K562 (cell line): ENCODE results near the gene RAB12. TPM values are rescaled to one million over a fixed set of nuclear protein-coding genes. Genes with fewer than 3 reads are reported as not detected.

Experiments used
- EZH2 ChIP-seq: IDR thresholded peaks from 2 replicates; pipeline ENCODE4 v1.6.1; 2012; ENCODE audit warnings: low read depth, mild to moderate bottlenecking, inconsistent platforms, low read length, borderline replicate concordance
- FOXP1 ChIP-seq: sonication (generic); formaldehyde crosslinking; IDR thresholded peaks from 2 replicates; pipeline ENCODE4 v1.8.0; 2022; ENCODE audit warnings: mild to moderate bottlenecking, missing genetic modification reagents
- HEY1 ChIP-seq: fragments of 250-450 bp; sonication (Bioruptor Pico); IDR thresholded peaks from 2 replicates; pipeline ENCODE4 v1.5.0; 2020; ENCODE audit warnings: mild to moderate bottlenecking, moderate library complexity, borderline replicate concordance
- HIVEP1 ChIP-seq: fragments of 250-450 bp; sonication (Bioruptor Pico); IDR thresholded peaks from 2 replicates; pipeline ENCODE4 v1.4.0; 2020; ENCODE audit warnings: mild to moderate bottlenecking
- HNRNPK ChIP-seq: fragments of 200-400 bp; formaldehyde crosslinking; IDR thresholded peaks from one replicate; pipeline ENCODE4 v1.6.1; 2018; ENCODE audit warnings: mild to moderate bottlenecking, low read depth, low read length; ENCODE audit not compliant: poor library complexity, severe bottlenecking
- KAT7 ChIP-seq: sonication (generic); formaldehyde crosslinking; IDR thresholded peaks from 2 replicates; pipeline ENCODE4 v1.8.0; 2022; ENCODE audit warnings: missing genetic modification reagents, mild to moderate bottlenecking, borderline replicate concordance
- KDM5B ChIP-seq: fragments of 200-600 bp; sonication (generic); IDR thresholded peaks from 2 replicates; pipeline ENCODE4 v1.6.1; 2012; ENCODE audit warnings: low read depth, mild to moderate bottlenecking, moderate library complexity, low read length, control low read depth, inconsistent platforms; ENCODE audit not compliant: insufficient replicate concordance
- MTF1 ChIP-seq: fragments of 250-450 bp; sonication (Bioruptor Pico); IDR thresholded peaks from 2 replicates; pipeline ENCODE4 v1.9.0; 2021; ENCODE audit warnings: moderate library complexity, mild to moderate bottlenecking, inconsistent platforms, borderline replicate concordance
- NRF1 ChIP-seq, 2 experiments: fragments of 450-650 bp; IDR thresholded peaks in 1 of 2; conservative IDR thresholded peaks in 1 of 2; 2 replicates each; pipeline ENCODE4 v1.6.1; 2014; ENCODE audit warnings: mild to moderate bottlenecking in 2 of 2
- PHF21A ChIP-seq: fragments of 450-650 bp; IDR thresholded peaks from 2 replicates; pipeline ENCODE4 v1.6.1; 2017; ENCODE audit warnings: low read depth, borderline replicate concordance
- POLR2G ChIP-seq: fragments of 200-400 bp; formaldehyde crosslinking; IDR thresholded peaks from 2 replicates; pipeline ENCODE4 v1.6.1; 2017; ENCODE audit warnings: low read depth, mild to moderate bottlenecking, antibody characterized with exemption, low read length, moderate library complexity
- RB1 ChIP-seq: fragments of 450-650 bp; IDR thresholded peaks from 2 replicates; pipeline ENCODE4 v1.6.1; 2017; ENCODE audit warnings: low read depth, mild to moderate bottlenecking
- RBM14 ChIP-seq: fragments of 200-400 bp; formaldehyde crosslinking; IDR thresholded peaks from 2 replicates; pipeline ENCODE4 v1.6.1; 2018; ENCODE audit warnings: low read depth, mild to moderate bottlenecking, low read length, moderate library complexity, borderline replicate concordance; ENCODE audit not compliant: insufficient read depth
- RFX1 ChIP-seq: fragments of 450-650 bp; IDR thresholded peaks from 2 replicates; pipeline ENCODE4 v1.6.1; 2016; ENCODE audit warnings: mild to moderate bottlenecking, moderate library complexity
- TGIF2 ChIP-seq: sonication (generic); formaldehyde crosslinking; IDR thresholded peaks from 2 replicates; pipeline ENCODE4 v1.8.1; 2022; ENCODE audit warnings: mild to moderate bottlenecking, missing genetic modification reagents, moderate library complexity
- ZNF140 ChIP-seq: fragments of 250-450 bp; sonication (Bioruptor Pico); IDR thresholded peaks from 2 replicates; pipeline ENCODE4 v1.8.0; 2021; ENCODE audit warnings: moderate library complexity, mild to moderate bottlenecking, inconsistent platforms
- ZNF197 ChIP-seq: fragments of 200-800 bp; sonication (Bioruptor generic); IDR thresholded peaks from 2 replicates; pipeline ENCODE4 v1.6.1; 2016; ENCODE audit warnings: low read depth, missing genetic modification characterization, missing compliant biosample characterization
- ZNF239 ChIP-seq: fragments of 250-450 bp; sonication (Bioruptor Pico); IDR thresholded peaks from 2 replicates; pipeline ENCODE4 v1.4.0; 2020; ENCODE audit warnings: mild to moderate bottlenecking
- ZSCAN29 ChIP-seq: fragments of 450-650 bp; IDR thresholded peaks from 2 replicates; pipeline ENCODE4 v1.6.1; 2017
- polyA plus RNA-seq, 8 experiments: library from polyadenylated mRNA; depleted of rRNA in 4 of 8; stranded (reverse) in 5 of 8; unstranded in 3 of 8; fragments of >200 nt; fragmentation: Nextera tagmentation in 2 of 8; fragmentation: Illumina TruSeq in 1 of 8; extraction: Ambion mirVana in 2 of 8; extraction: Trizol in 1 of 8; gene quantifications; 2 replicates each; pipeline versions ENCODE4 v1.2.1 to v1.2.3, GENCODE V29; 2011 to 2014; ENCODE audit warnings: inconsistent platforms in 1 of 8, missing spikeins in 1 of 8
- total RNA-seq, 7 experiments: library from RNA; depleted of rRNA in 6 of 7; stranded (reverse); fragments of >200 nt in 6 of 7; fragmentation: Illumina TruSeq in 2 of 7; extraction: Trizol in 2 of 7; gene quantifications; 2 replicates each; pipeline versions ENCODE4 v1.2.1 to v1.2.3, GENCODE V29; 2011 to 2021; ENCODE audit warnings: low replicate concordance in 1 of 7
- TF ChIP-seq, protein P1 (sequence below): fragments of 250-450 bp; sonication (Bioruptor Pico); IDR thresholded peaks from 2 replicates; pipeline ENCODE4 v1.8.0; 2022; ENCODE audit warnings: moderate library complexity, mild to moderate bottlenecking, inconsistent platforms
- TF ChIP-seq, protein P2 (sequence below): sonication (generic); formaldehyde crosslinking; IDR thresholded peaks from 2 replicates; pipeline ENCODE4 v1.8.1; 2022; ENCODE audit warnings: missing genetic modification reagents
- TF ChIP-seq, protein P3 (sequence below): fragments of 450-650 bp; IDR thresholded peaks from 2 replicates; pipeline ENCODE4 v1.6.1; 2018; ENCODE audit warnings: mild to moderate bottlenecking, low read depth; ENCODE audit not compliant: partially characterized antibody

RAB12 gene
- total and polyA plus RNA-seq, 9 of the 15 experiments (the other 6 are each of a cell fraction or from before 2014, with no cell fraction given) = 0.48 to 21.6 (median 18.8) TPM

DNA sequence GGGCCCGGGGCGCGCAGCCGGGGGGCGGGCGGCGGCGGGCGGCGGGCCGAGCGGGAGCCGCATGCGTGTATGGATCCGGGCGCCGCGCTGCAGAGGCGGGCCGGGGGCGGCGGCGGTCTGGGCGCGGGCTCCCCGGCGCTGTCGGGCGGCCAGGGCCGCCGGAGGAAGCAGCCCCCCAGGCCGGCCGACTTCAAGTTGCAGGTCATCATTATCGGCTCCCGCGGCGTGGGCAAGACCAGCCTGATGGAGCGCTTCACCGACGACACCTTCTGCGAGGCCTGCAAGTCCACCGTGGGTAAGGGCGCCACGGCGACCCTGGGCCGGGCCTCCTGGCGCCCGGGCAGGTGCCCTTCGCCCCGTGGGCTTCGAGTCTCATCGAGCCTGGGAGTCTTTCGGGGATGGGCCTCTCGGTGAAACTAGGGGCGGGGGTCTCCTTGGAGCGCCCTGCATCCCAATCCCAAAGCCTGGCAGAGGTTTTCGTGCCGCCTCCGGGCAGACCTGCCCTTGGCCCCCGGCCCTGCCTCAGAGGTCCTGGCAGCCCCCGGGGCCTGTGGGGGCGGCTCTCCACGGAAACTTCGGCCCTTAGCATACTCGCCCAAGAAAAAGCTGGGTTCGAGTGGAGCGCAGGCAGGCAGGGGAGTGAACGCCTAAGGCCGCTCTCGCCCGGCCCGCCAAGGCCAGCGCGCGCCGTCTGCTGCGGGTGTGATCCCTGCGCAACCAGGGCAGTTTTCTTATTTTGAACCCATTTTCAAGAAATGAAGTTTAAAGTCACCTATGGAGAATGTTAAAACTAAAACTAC is 622 bp downstream of the RAB12 start (continued):
- no peak for TF ChIP-seq PHF21A
- peak; percentile 48; the same call in 1 of the 2 replicates for TF ChIP-seq KAT7
- TF ChIP-seq, protein P1, sequence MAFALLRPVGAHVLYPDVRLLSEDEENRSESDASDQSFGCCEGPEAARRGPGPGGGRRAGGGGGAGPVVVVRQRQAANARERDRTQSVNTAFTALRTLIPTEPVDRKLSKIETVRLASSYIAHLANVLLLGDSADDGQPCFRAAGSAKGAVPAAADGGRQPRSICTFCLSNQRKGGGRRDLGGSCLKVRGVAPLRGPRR = no peak
- TF ChIP-seq POLR2G = 0 out of 2 replicates have a peak, but pooled peaks have one; percentile 10
- TF ChIP-seq TGIF2 (CRISPR knock-in tag) = 0 out of 2 replicates have a peak, but pooled peaks have one; percentile 38
- TF ChIP-seq FOXP1 (CRISPR knock-in tag) = no peak
- TF ChIP-seq ZNF140 = no peak
- no peak for TF ChIP-seq EZH2
- TF ChIP-seq KDM5B = peak; percentile 63
- peak; percentile 17; the same call in 1 of the 2 replicates for TF ChIP-seq RB1
- TF ChIP-seq ZNF239 (CRISPR knock-in tag) = no peak
- TF ChIP-seq ZSCAN29 = no peak
- TF ChIP-seq, protein P2, sequence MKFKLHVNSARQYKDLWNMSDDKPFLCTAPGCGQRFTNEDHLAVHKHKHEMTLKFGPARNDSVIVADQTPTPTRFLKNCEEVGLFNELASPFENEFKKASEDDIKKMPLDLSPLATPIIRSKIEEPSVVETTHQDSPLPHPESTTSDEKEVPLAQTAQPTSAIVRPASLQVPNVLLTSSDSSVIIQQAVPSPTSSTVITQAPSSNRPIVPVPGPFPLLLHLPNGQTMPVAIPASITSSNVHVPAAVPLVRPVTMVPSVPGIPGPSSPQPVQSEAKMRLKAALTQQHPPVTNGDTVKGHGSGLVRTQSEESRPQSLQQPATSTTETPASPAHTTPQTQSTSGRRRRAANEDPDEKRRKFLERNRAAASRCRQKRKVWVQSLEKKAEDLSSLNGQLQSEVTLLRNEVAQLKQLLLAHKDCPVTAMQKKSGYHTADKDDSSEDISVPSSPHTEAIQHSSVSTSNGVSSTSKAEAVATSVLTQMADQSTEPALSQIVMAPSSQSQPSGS = no peak
- 0 out of 2 replicates have a peak, but pooled peaks have one; percentile 4 for TF ChIP-seq ZNF197 (CRISPR knock-in tag)
- TF ChIP-seq RBM14 = 0 out of 2 replicates have a peak, but pooled peaks have one; percentile 75
- TF ChIP-seq NRF1 (conservative IDR thresholded peaks at IDR 0.05 in 1 of 2, IDR thresholded peaks at IDR 0.05 in 1 of 2) = peak; percentile 82 to 84
- TF ChIP-seq, protein P3, sequence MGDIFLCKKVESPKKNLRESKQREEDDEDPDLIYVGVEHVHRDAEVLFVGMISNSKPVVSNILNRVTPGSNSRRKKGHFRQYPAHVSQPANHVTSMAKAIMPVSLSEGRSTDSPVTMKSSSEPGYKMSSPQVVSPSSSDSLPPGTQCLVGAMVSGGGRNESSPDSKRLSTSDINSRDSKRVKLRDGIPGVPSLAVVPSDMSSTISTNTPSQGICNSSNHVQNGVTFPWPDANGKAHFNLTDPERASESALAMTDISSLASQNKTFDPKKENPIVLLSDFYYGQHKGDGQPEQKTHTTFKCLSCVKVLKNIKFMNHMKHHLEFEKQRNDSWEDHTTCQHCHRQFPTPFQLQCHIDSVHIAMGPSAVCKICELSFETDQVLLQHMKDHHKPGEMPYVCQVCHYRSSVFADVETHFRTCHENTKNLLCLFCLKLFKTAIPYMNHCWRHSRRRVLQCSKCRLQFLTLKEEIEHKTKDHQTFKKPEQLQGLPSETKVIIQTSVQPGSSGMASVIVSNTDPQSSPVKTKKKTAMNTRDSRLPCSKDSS = no peak
- no peak for TF ChIP-seq HNRNPK
- no peak for TF ChIP-seq HIVEP1 (CRISPR knock-in tag)
- TF ChIP-seq MTF1 (CRISPR knock-in tag) = no peak
- TF ChIP-seq HEY1 (CRISPR knock-in tag) = no peak
- TF ChIP-seq RFX1 = no peak
